ENCODE results near the gene ARHGAP11A. TPM values are rescaled to one million over a fixed set of nuclear protein-coding genes. Genes with fewer than 3 reads are reported as not detected.

Gene ARHGAP11A
- total and polyA plus RNA-seq, 2 of the 13 experiments (the other 11 are each of a cell fraction or from before 2014, with no cell fraction given) = 5.1 to 46.3 TPM

- Histone ChIP-seq H2AFZ (ENCODE audit: low read length) (no peak overlapping the region), H3K36me3 (replicated peaks in 1 of 2; ENCODE audit: control insufficient read depth in 1 of 2, insufficient read depth in 2 of 2, low read length in 2 of 2) (no peaks in the 10 kb centered on the region), H3K9ac (ENCODE audit: insufficient read depth, low read depth, low read length) (no peak overlapping the region), H4K20me1 (ENCODE audit: insufficient read depth, low read length) (no peaks in the 10 kb centered on the region), H3K27me3 (ENCODE audit: control insufficient read depth in 1 of 2, insufficient read depth in 2 of 2, low read length in 2 of 2) (no peaks in the 10 kb centered on the region), H3K4me1 (ENCODE audit: insufficient read depth, low read length) (peaks cover 35% of the 10 kb centered on the region), H3K79me2 (ENCODE audit: insufficient read depth, low read length) (no peaks in the 10 kb centered on the region), H3K4me3 (replicated peaks in 1 of 3; ENCODE audit: insufficient read depth in 1 of 3, low read depth in 2 of 3, low read length in 3 of 3) (no peak overlapping the region), H3K9me3 (ENCODE audit: low read length) (no peaks in the 10 kb centered on the region), H3K4me2 (ENCODE audit: low read depth, low read length) (no peak overlapping the region), H3K27ac (ENCODE audit: extremely low read length, insufficient read depth, low read length) (no peak overlapping the region)
- CTCF ChIA-PET (ENCODE audit: low intra/inter-chr PET ratio, low total read pairs) = no interaction called here
- POLR2A ChIA-PET = interaction anchor here (2.5 kb wide), 1 partner anchor 27 kb away, joined by 7 read pairs; no protein-coding TSS in a partner anchor
- 96% methylated on average over 3 of the region's 3 CpGs for WGBS (ENCODE audit: low lambda C conversion rate)
- TF ChIP-seq ZNF143 (CRISPR knock-in tag; IDR thresholded peaks at IDR 0.05) (no peak), NFIB (CRISPR knock-in tag; IDR thresholded peaks at IDR 0.05; ENCODE audit: borderline replicate concordance) (no peak), CEBPB (IDR thresholded peaks at IDR 0.05; ENCODE audit: borderline replicate concordance, low read depth, low read length) (peak; percentile 55)
- ATAC-seq (no peak), FAIRE-seq (no peak), DNase-seq (ENCODE audit: low spot score) (no peak)
- intact Hi-C loops (cut with micrococcal nuclease; ENCODE audit: unreplicated experiment) = no loop called here
- BruUV-seq (replicated peaks) = no TSS peak
- in situ Hi-C loops (cut with HindIII; ENCODE audit: extremely low pct_ligation_motif_present, low pct_unique_long_range_greater_than_20kb) = no loop called here
Measured at GRCh38 chr15:32682569-32682968, 67.3 kb downstream of the ARHGAP11A start.

- no peaks in the 10 kb centered on the region for H3K27me3 ChIP-seq (ENCODE audit: control insufficient read depth in 1 of 2, insufficient read depth in 2 of 2, low read length in 2 of 2)
- no peaks in the 10 kb centered on the region for H3K9me3 ChIP-seq (ENCODE audit: low read length)
- no peak overlapping the region for H3K27ac ChIP-seq (ENCODE audit: extremely low read length, insufficient read depth, low read length)
- H4K20me1 ChIP-seq (ENCODE audit: insufficient read depth, low read length) = no peaks in the 10 kb centered on the region
- intact Hi-C loops (cut with micrococcal nuclease; ENCODE audit: unreplicated experiment) = no loop called here
- no peak for DNase-seq (ENCODE audit: low spot score)
- FAIRE-seq = no peak
- H3K4me1 ChIP-seq (ENCODE audit: insufficient read depth, low read length) = peaks cover 34% of the 10 kb centered on the region
- no peaks in the 10 kb centered on the region for H3K36me3 ChIP-seq (replicated peaks in 1 of 2; ENCODE audit: control insufficient read depth in 1 of 2, insufficient read depth in 2 of 2, low read length in 2 of 2)
- no peak overlapping the region for H3K9ac ChIP-seq (ENCODE audit: insufficient read depth, low read depth, low read length)
- ATAC-seq = no peak
- H2AFZ ChIP-seq (ENCODE audit: low read length) = no peak overlapping the region
- H3K79me2 ChIP-seq (ENCODE audit: insufficient read depth, low read length) = no peaks in the 10 kb centered on the region
- ChIA-PET POLR2A (interaction anchor here (2.5 kb wide), 1 partner anchor 26 kb away, joined by 7 read pairs; no protein-coding TSS in a partner anchor), CTCF (ENCODE audit: low intra/inter-chr PET ratio, low total read pairs) (no interaction called here)
- H3K4me3 ChIP-seq (replicated peaks in 1 of 3; ENCODE audit: insufficient read depth in 1 of 3, low read depth in 2 of 3, low read length in 3 of 3) = no peak overlapping the region
- 93% methylated on average over 2 of the region's 2 CpGs for WGBS (ENCODE audit: low lambda C conversion rate)
- in situ Hi-C loops (cut with HindIII; ENCODE audit: extremely low pct_ligation_motif_present, low pct_unique_long_range_greater_than_20kb) = no loop called here
- BruUV-seq (replicated peaks) = no TSS peak
- no peak overlapping the region for H3K4me2 ChIP-seq (ENCODE audit: low read depth, low read length)
- TF ChIP-seq, protein P1, sequence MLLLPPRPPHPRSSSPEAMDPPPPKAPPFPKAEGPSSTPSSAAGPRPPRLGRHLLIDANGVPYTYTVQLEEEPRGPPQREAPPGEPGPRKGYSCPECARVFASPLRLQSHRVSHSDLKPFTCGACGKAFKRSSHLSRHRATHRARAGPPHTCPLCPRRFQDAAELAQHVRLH (CRISPR knock-in tag; IDR thresholded peaks at IDR 0.05; ENCODE audit: borderline replicate concordance, low read depth) = no peak
- TF ChIP-seq RNF219 (CRISPR knock-in tag; IDR thresholded peaks at IDR 0.05) = no peak
- no peak for TF ChIP-seq ZSCAN21 (CRISPR knock-in tag; IDR thresholded peaks at IDR 0.05; ENCODE audit: borderline replicate concordance)
- no peak for TF ChIP-seq ZNF331 (CRISPR knock-in tag; IDR thresholded peaks at IDR 0.05)
- TF ChIP-seq, protein P2, sequence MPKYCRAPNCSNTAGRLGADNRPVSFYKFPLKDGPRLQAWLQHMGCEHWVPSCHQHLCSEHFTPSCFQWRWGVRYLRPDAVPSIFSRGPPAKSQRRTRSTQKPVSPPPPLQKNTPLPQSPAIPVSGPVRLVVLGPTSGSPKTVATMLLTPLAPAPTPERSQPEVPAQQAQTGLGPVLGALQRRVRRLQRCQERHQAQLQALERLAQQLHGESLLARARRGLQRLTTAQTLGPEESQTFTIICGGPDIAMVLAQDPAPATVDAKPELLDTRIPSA (CRISPR knock-in tag; IDR thresholded peaks at IDR 0.05; ENCODE audit: borderline replicate concordance) = no peak
- TF ChIP-seq, protein P3, sequence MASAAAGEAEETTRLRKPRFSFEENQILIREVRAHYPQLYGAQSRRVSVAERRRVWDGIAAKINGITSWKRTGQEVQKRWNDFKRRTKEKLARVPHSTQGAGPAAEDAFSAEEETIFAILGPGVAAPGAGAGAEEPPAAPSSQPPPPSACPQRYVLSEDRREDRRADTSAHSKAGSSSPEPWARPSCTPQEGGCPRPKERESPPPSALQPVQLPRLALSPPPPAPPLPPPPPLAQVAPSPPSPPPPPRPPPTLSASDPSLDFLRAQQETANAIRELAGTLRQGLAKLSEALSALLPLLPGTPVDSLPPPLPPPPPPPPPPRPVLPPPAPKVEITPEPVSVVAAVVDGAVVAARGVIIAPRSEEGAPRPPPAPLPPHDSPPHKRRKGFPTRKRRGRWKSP (CRISPR knock-in tag; IDR thresholded peaks at IDR 0.05) = no peak
- TF ChIP-seq, protein P4, sequence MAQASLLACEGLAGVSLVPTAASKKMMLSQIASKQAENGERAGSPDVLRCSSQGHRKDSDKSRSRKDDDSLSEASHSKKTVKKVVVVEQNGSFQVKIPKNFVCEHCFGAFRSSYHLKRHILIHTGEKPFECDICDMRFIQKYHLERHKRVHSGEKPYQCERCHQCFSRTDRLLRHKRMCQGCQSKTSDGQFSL (CRISPR knock-in tag; IDR thresholded peaks at IDR 0.05) = no peak
- TF ChIP-seq PHB2 (IDR thresholded peaks at IDR 0.05; ENCODE audit: partially characterized antibody) = no peak
- TF ChIP-seq NCOR1 (IDR thresholded peaks at IDR 0.05; ENCODE audit: borderline replicate concordance, low read length) = no peak
- TF ChIP-seq SNAI1 (CRISPR knock-in tag; IDR thresholded peaks at IDR 0.05; ENCODE audit: borderline replicate concordance) = no peak
Measured at GRCh38 chr15:32682977-32683630, 67.8 kb downstream of the ARHGAP11A start.

Data from HepG2 (cell line).